Fibroblast of villous mesenchyme (primary cell): ENCODE measurements around the gene OLIG1. TPM values are rescaled to one million over a fixed set of nuclear protein-coding genes. Genes with fewer than 3 reads are reported as not detected.

Experiments used
- DNase-seq: peaks from one replicate; pipeline ENCODE4 v3.0.0-alpha.2; 2010; ENCODE audit warnings: low read depth
- H3K4me3 ChIP-seq: 2 replicates; pipeline ENCODE4 v1.5.1; 2011; ENCODE audit warnings: low read depth, mild to moderate bottlenecking, low read length
- total RNA-seq: library from RNA; depleted of rRNA; stranded (reverse); fragments of >200 nt; gene quantifications from 2 replicates; pipeline ENCODE4 v1.2.3, GENCODE V29; 2012
- TF ChIP-seq, protein P1 (sequence below): IDR thresholded peaks from 2 replicates; pipeline ENCODE4 v1.5.1; 2012; ENCODE audit warnings: low read depth, mild to moderate bottlenecking, low read length; ENCODE audit not compliant: insufficient read depth

Gene OLIG1
- total RNA-seq, 1 donor, result not detected

DNA sequence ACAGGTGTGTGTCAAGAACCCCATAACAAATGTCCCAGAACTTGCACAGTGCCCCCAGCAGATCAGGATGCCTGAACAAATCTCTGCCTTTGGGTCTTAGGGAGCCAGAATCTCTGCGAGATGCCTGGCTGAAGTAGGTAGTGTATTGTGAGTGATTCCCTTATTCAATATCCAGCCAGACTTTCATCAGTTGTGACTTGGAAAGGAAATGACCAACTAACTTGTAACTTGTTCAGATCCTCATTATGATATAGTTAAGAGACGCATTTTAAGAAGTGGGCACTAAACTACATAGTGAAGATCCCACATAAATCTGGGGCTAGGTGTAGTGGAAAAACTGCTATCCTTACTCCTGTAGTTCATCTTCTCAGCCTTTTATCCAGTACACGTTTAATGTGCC, 32.4 kb upstream of the OLIG1 start:
- no peak for DNase-seq

DNA sequence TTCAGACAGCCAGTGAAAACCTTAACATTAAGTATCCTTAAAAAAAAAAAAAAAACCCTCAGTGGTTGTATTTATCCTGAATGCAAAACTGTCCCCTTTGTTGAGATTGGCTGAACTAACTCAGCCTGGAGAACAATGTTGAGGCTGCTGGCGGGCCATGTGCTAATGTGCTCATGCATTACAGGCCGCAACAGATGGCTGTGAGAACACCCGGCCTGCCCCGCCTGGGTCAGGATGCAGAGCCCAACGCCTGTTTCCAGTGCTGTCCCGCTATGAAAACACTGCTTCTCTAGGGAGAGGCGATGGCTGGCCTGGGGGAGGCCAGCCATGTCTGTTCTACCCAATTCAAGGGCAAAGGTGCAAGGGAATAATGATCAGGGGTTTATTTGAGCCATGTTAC, 30.4 kb upstream of the OLIG1 start:
- no peak for DNase-seq
- no peak overlapping the region for H3K4me3 ChIP-seq
- TF ChIP-seq, protein P1, sequence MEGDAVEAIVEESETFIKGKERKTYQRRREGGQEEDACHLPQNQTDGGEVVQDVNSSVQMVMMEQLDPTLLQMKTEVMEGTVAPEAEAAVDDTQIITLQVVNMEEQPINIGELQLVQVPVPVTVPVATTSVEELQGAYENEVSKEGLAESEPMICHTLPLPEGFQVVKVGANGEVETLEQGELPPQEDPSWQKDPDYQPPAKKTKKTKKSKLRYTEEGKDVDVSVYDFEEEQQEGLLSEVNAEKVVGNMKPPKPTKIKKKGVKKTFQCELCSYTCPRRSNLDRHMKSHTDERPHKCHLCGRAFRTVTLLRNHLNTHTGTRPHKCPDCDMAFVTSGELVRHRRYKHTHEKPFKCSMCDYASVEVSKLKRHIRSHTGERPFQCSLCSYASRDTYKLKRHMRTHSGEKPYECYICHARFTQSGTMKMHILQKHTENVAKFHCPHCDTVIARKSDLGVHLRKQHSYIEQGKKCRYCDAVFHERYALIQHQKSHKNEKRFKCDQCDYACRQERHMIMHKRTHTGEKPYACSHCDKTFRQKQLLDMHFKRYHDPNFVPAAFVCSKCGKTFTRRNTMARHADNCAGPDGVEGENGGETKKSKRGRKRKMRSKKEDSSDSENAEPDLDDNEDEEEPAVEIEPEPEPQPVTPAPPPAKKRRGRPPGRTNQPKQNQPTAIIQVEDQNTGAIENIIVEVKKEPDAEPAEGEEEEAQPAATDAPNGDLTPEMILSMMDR, result no peak

More for the DNA sequence above, 32.4 kb upstream of the OLIG1 start:
- no peak overlapping the region for H3K4me3 ChIP-seq
- TF ChIP-seq, protein P1, result no peak

DNA sequence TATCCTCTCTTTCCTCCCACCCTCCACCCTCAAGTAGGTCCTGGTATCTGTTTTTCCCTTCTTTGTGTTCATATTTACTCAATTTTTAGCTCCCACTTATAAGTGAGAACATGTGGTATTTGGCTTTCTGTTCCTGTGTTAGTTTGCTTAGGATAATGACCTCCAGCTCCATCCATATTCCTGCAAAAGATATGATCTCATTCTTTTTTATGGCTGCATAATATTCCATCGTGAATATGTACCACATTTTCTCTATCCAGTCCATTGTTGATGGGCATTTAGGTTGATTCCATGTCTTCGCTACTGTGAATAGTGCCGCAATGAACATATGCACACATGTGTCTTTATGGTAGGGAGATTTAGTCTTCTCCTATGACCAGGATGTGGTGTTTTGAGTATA, 29.7 kb upstream of the OLIG1 start:
- TF ChIP-seq, protein P1, result no peak
- no peak overlapping the region for H3K4me3 ChIP-seq
- DNase-seq, result no peak

GRCh38 chr21:33041981-33042380, 28.0 kb upstream of the OLIG1 start:
- H3K4me3 ChIP-seq, result no peak overlapping the region
- TF ChIP-seq, protein P1, result no peak
- DNase-seq, result no peak

DNA sequence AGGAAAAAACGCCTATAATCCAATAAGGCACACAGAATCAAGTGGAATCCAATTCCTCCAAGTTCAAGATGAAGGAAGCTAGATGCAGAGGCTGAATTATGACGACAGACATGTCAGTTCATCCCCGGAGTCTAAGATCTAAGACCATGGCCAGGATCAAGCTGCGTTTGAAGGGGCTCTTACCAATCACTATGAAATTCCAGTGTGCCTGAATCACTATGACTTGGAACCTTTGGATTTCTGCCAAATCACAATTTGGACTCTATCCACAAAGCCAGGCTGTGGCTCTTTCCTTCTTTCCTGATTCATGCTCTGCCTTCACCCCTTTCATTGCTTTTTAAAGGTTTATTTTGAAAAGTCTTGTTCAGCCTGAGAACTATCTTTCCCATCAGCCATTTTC, 27.1 kb upstream of the OLIG1 start:
- DNase-seq, result peak; percentile 53
- TF ChIP-seq, protein P1, result no peak
- no peak overlapping the region for H3K4me3 ChIP-seq

- no peak for DNase-seq
- TF ChIP-seq, protein P1, result no peak
- no peak overlapping the region for H3K4me3 ChIP-seq
These were observed 23.5 kb upstream of the OLIG1 start for GRCh38 chr21:33046455-33046854.

- no peak overlapping the region for H3K4me3 ChIP-seq
- TF ChIP-seq, protein P1, result no peak
- DNase-seq, result no peak
These were observed 22.7 kb upstream of the OLIG1 start for GRCh38 chr21:33047231-33047630.
